ENCODE results near the gene TMEM248.
A peak's percentile ranks its signal among the peaks of the same experiment; 100 is the strongest.

TMEM248 gene

DNA sequence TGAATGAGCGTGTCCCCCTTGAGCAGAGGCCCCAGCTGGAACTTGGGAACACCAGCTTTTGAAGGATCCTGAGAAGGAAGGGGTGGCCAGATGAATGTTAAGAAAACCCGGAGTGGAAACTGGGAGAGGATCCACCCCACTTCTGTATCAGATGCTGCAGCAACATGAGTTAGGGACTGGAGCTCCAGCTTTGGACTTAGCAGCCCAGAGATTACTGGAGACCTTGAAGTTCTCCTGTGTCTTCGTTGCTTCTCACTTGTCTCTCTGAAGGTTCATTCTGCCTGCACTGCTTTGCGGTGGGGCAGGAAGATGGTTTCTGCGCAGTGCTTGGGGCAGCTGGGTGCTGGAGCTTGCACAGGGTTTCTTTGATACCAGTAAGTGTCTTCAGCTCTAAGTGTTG lies 9.3 kb downstream of the TMEM248 start:
- Histone ChIP-seq H3K27ac (replicated peaks; ENCODE audit: low read length) (no peak overlapping the region), H3K36me3 (replicated peaks in 1 of 2; ENCODE audit: control insufficient read depth in 2 of 2, insufficient read depth in 2 of 2, low read length in 2 of 2) (peaks cover 0 to 44% of the 10 kb centered on the region in 2 donors), H4K8ac (ENCODE audit: low read depth, low read length) (no peak overlapping the region), H4K91ac (ENCODE audit: low read depth, low read length, poor library complexity) (no peak overlapping the region), H3K4ac (ENCODE audit: low read length) (no peak overlapping the region), H3K9ac (ENCODE audit: low read depth, low read length, poor library complexity) (no peak overlapping the region), H3K27me3 (ENCODE audit: control insufficient read depth in 3 of 3, insufficient read depth in 3 of 3, low read depth in 1 of 3, low read length in 3 of 3) (no peaks in the 10 kb centered on the region), H3K4me1 (ENCODE audit: control insufficient read depth in 2 of 2, insufficient read depth in 1 of 2, low read depth in 1 of 2, low read length in 2 of 2) (peaks cover 0 to 8% of the 10 kb centered on the region in 2 donors), H2AK5ac (ENCODE audit: low read depth, low read length) (no peak overlapping the region), H3K23ac (ENCODE audit: low read depth, low read length, poor library complexity) (no peak overlapping the region), H2BK5ac (ENCODE audit: low read length) (peak overlapping the region; percentile 30), H2BK120ac (ENCODE audit: low read depth, low read length) (no peak overlapping the region), H2BK12ac (ENCODE audit: low read length) (no peak overlapping the region), H3K4me3 (ENCODE audit: low read length in 2 of 2) (peak overlapping the region in 1 of 2 donors; percentile 10), H3K14ac (ENCODE audit: low read length) (no peak overlapping the region), H3K79me1 (ENCODE audit: low read depth, low read length) (peaks cover 3% of the 10 kb centered on the region), H3K4me2 (ENCODE audit: insufficient read depth, low read length, poor library complexity, severe bottlenecking) (no peak overlapping the region), H2AFZ (ENCODE audit: low read length) (no peak overlapping the region), H3K9me3 (replicated peaks in 1 of 2; ENCODE audit: control insufficient read depth in 2 of 2, insufficient read depth in 1 of 2, low read depth in 1 of 2, low read length in 2 of 2) (no peaks in the 10 kb centered on the region), H3K18ac (ENCODE audit: low read length) (no peak overlapping the region), H2BK15ac (ENCODE audit: low read length) (no peak overlapping the region)
- no CpG with 5 or more reads among the region's 5 CpGs for WGBS, 2 donors (ENCODE audit: extremely low coverage in 2 of 2, insufficient read length in 2 of 2, insufficient replicate concordance in 1 of 2)
- DNase-seq (ENCODE audit: low spot score), result peak; percentile 44

DNA sequence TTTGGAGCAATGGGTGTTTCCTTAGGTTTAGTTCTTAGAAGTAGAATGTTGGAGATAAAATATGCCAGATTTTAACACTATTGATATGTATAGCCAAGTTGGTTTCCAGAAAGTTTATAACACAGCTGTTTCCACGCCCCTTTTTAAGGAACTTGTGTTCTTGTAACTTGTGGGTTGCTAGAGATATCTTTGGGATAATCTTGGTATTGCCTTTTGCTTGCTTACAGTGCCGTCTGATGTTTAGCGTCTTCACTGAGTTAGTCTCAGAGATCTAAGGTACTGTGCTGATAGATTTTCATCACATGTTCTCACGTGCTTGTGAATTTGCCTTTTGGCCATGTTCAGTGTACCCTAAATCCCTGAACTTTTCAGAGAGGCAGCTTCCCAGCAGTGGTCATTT lies 12.4 kb downstream of the TMEM248 start:
- WGBS, 2 donors (ENCODE audit: extremely low coverage in 2 of 2, insufficient read length in 2 of 2, insufficient replicate concordance in 1 of 2), result no CpG with 5 or more reads among the region's 4 CpGs
- Histone ChIP-seq H2BK12ac (ENCODE audit: low read length) (no peak overlapping the region), H3K9ac (ENCODE audit: low read depth, low read length, poor library complexity) (no peak overlapping the region), H3K4me3 (ENCODE audit: low read length in 2 of 2) (no peak overlapping the region), H3K23ac (ENCODE audit: low read depth, low read length, poor library complexity) (no peak overlapping the region), H3K14ac (ENCODE audit: low read length) (no peak overlapping the region), H2BK5ac (ENCODE audit: low read length) (no peak overlapping the region), H3K27ac (replicated peaks; ENCODE audit: low read length) (no peak overlapping the region), H2BK120ac (ENCODE audit: low read depth, low read length) (no peak overlapping the region), H3K4me2 (ENCODE audit: insufficient read depth, low read length, poor library complexity, severe bottlenecking) (no peak overlapping the region), H3K79me1 (ENCODE audit: low read depth, low read length) (peaks cover 3% of the 10 kb centered on the region), H3K36me3 (replicated peaks in 1 of 2; ENCODE audit: control insufficient read depth in 2 of 2, insufficient read depth in 2 of 2, low read length in 2 of 2) (peaks cover 0 to 31% of the 10 kb centered on the region in 2 donors), H3K4me1 (ENCODE audit: control insufficient read depth in 2 of 2, insufficient read depth in 1 of 2, low read depth in 1 of 2, low read length in 2 of 2) (peaks cover 0 to 8% of the 10 kb centered on the region in 2 donors), H2AK5ac (ENCODE audit: low read depth, low read length) (no peak overlapping the region), H2BK15ac (ENCODE audit: low read length) (no peak overlapping the region), H3K27me3 (ENCODE audit: control insufficient read depth in 3 of 3, insufficient read depth in 3 of 3, low read depth in 1 of 3, low read length in 3 of 3) (no peaks in the 10 kb centered on the region), H4K91ac (ENCODE audit: low read depth, low read length, poor library complexity) (no peak overlapping the region), H3K4ac (ENCODE audit: low read length) (no peak overlapping the region), H2AFZ (ENCODE audit: low read length) (no peak overlapping the region), H3K9me3 (replicated peaks in 1 of 2; ENCODE audit: control insufficient read depth in 2 of 2, insufficient read depth in 1 of 2, low read depth in 1 of 2, low read length in 2 of 2) (peaks cover 0 to 14% of the 10 kb centered on the region in 2 donors), H4K8ac (ENCODE audit: low read depth, low read length) (no peak overlapping the region), H3K18ac (ENCODE audit: low read length) (no peak overlapping the region)
- DNase-seq (ENCODE audit: low spot score), result no peak

DNA sequence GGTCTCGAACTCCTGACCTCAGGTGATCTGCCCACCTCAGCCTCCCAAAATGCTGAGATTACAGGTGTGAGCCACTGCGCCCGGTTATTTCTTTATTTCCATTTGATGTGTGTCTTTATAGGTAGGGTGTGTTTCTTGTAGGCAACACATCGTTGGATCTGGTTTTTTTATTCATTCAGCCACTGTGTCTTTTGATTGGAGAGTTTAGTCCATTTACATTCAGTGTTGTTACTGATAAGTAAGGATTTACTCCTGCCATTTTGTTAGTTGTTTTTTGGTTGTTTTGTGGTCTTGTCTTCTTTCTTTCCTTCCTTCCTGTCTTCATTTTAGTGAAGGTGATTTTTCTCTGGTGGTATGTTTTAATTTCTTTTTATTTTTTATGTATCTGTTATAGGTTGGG lies 16.9 kb downstream of the TMEM248 start:
- H4K8ac ChIP-seq (ENCODE audit: low read depth, low read length), result no peak overlapping the region
- H3K18ac ChIP-seq (ENCODE audit: low read length), result no peak overlapping the region

DNA sequence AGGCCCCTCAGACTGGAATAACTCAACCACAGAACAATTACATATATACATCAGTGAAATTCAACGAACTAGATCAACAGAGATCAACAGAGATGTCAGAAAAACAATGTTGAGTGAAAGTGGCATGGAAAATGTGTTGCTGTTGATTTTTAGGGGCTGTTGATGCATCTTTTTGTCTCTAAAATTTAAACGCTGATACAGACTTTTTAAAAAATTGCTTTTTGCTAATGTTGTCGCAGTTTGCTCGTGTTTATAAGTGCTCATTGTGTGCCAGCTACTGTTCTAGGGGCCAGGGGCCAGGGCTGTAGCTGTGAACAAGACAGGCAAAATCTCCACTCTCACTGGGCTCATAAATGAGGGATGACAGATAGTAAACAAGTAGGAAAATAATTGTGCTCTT lies 18.3 kb downstream of the TMEM248 start:
- no peak overlapping the region for H2BK12ac ChIP-seq (ENCODE audit: low read length)
- DNase-seq (ENCODE audit: low spot score), result no peak
- H3K9me3 ChIP-seq (replicated peaks in 1 of 2; ENCODE audit: control insufficient read depth in 2 of 2, insufficient read depth in 1 of 2, low read depth in 1 of 2, low read length in 2 of 2), result peaks cover 0 to 14% of the 10 kb centered on the region in 2 donors
- no peak overlapping the region for H2BK120ac ChIP-seq (ENCODE audit: low read depth, low read length)
- peaks cover 6 to 46% of the 10 kb centered on the region in 2 donors for H3K36me3 ChIP-seq (replicated peaks in 1 of 2; ENCODE audit: control insufficient read depth in 2 of 2, insufficient read depth in 2 of 2, low read length in 2 of 2)
- H4K8ac ChIP-seq (ENCODE audit: low read depth, low read length), result no peak overlapping the region
- H3K14ac ChIP-seq (ENCODE audit: low read length), result no peak overlapping the region
- H2BK5ac ChIP-seq (ENCODE audit: low read length), result no peak overlapping the region
- no peak overlapping the region for H3K23ac ChIP-seq (ENCODE audit: low read depth, low read length, poor library complexity)
- no CpG with 5 or more reads among the region's 4 CpGs for WGBS, 2 donors (ENCODE audit: extremely low coverage in 2 of 2, insufficient read length in 2 of 2, insufficient replicate concordance in 1 of 2)
- H2BK15ac ChIP-seq (ENCODE audit: low read length), result no peak overlapping the region
- no peak overlapping the region for H2AFZ ChIP-seq (ENCODE audit: low read length)
- no peaks in the 10 kb centered on the region for H3K79me1 ChIP-seq (ENCODE audit: low read depth, low read length)
- no peak overlapping the region for H3K4me2 ChIP-seq (ENCODE audit: insufficient read depth, low read length, poor library complexity, severe bottlenecking)
- no peak overlapping the region for H4K91ac ChIP-seq (ENCODE audit: low read depth, low read length, poor library complexity)
- no peak overlapping the region for H3K27ac ChIP-seq (replicated peaks; ENCODE audit: low read length)
- H2AK5ac ChIP-seq (ENCODE audit: low read depth, low read length), result no peak overlapping the region
- no peaks in the 10 kb centered on the region for H3K4me1 ChIP-seq (ENCODE audit: control insufficient read depth in 2 of 2, insufficient read depth in 1 of 2, low read depth in 1 of 2, low read length in 2 of 2)
- no peak overlapping the region for H3K18ac ChIP-seq (ENCODE audit: low read length)
- no peaks in the 10 kb centered on the region for H3K27me3 ChIP-seq (ENCODE audit: control insufficient read depth in 3 of 3, insufficient read depth in 3 of 3, low read depth in 1 of 3, low read length in 3 of 3)
- no peak overlapping the region for H3K4ac ChIP-seq (ENCODE audit: low read length)
- no peak overlapping the region for H3K9ac ChIP-seq (ENCODE audit: low read depth, low read length, poor library complexity)
- H3K4me3 ChIP-seq (ENCODE audit: low read length in 2 of 2), result no peak overlapping the region

More for the DNA sequence above, 16.9 kb downstream of the TMEM248 start:
- Histone ChIP-seq H2BK15ac (ENCODE audit: low read length) (no peak overlapping the region), H4K91ac (ENCODE audit: low read depth, low read length, poor library complexity) (no peak overlapping the region), H2BK5ac (ENCODE audit: low read length) (no peak overlapping the region), H3K4me2 (ENCODE audit: insufficient read depth, low read length, poor library complexity, severe bottlenecking) (no peak overlapping the region), H3K27ac (replicated peaks; ENCODE audit: low read length) (no peak overlapping the region), H2AFZ (ENCODE audit: low read length) (no peak overlapping the region), H3K9ac (ENCODE audit: low read depth, low read length, poor library complexity) (no peak overlapping the region), H2BK12ac (ENCODE audit: low read length) (no peak overlapping the region), H3K36me3 (replicated peaks in 1 of 2; ENCODE audit: control insufficient read depth in 2 of 2, insufficient read depth in 2 of 2, low read length in 2 of 2) (peaks cover 5 to 33% of the 10 kb centered on the region in 2 donors), H3K14ac (ENCODE audit: low read length) (no peak overlapping the region), H3K23ac (ENCODE audit: low read depth, low read length, poor library complexity) (no peak overlapping the region), H3K4ac (ENCODE audit: low read length) (no peak overlapping the region), H3K4me1 (ENCODE audit: control insufficient read depth in 2 of 2, insufficient read depth in 1 of 2, low read depth in 1 of 2, low read length in 2 of 2) (peaks cover 0 to 2% of the 10 kb centered on the region in 2 donors), H3K4me3 (ENCODE audit: low read length in 2 of 2) (no peak overlapping the region), H3K27me3 (ENCODE audit: control insufficient read depth in 3 of 3, insufficient read depth in 3 of 3, low read depth in 1 of 3, low read length in 3 of 3) (no peaks in the 10 kb centered on the region), H2BK120ac (ENCODE audit: low read depth, low read length) (no peak overlapping the region), H2AK5ac (ENCODE audit: low read depth, low read length) (no peak overlapping the region), H3K9me3 (replicated peaks in 1 of 2; ENCODE audit: control insufficient read depth in 2 of 2, insufficient read depth in 1 of 2, low read depth in 1 of 2, low read length in 2 of 2) (peaks cover 0 to 14% of the 10 kb centered on the region in 2 donors), H3K79me1 (ENCODE audit: low read depth, low read length) (peaks cover 2% of the 10 kb centered on the region)
- no peak for DNase-seq (ENCODE audit: low spot score)
- whole genome bisulfite sequencing, 2 donors (ENCODE audit: extremely low coverage in 2 of 2, insufficient read length in 2 of 2, insufficient replicate concordance in 1 of 2), result no CpG with 5 or more reads among the region's 4 CpGs

Measured in neuronal stem cell (in vitro differentiated cells).